ENCODE measurements around the gene PSD2.

- TF ChIP-seq EZH2 (IDR thresholded peaks at IDR 0.05) = no peak
- no peak for TF ChIP-seq POLR2AphosphoS5 (IDR thresholded peaks at IDR 0.05; ENCODE audit: borderline replicate concordance, low read depth, low read length)
Observed at GRCh38 chr5:139875957-139876356, 80.3 kb downstream of the PSD2 start.

Measured in SK-N-MC (cell line).